Erythroblast (primary cell): ENCODE measurements around the gene ACVR1C.

Experiments
- GATA1 ChIP-seq: IDR thresholded peaks from 2 replicates; pipeline ENCODE4 v1.6.1; 2011; ENCODE audit warnings: low read depth, mild to moderate bottlenecking, control low read depth, low read length, moderate library complexity
- POLR2A ChIP-seq: IDR thresholded peaks from 2 replicates; pipeline ENCODE4 v1.6.1; 2011; ENCODE audit warnings: mild to moderate bottlenecking, low read length

DNA sequence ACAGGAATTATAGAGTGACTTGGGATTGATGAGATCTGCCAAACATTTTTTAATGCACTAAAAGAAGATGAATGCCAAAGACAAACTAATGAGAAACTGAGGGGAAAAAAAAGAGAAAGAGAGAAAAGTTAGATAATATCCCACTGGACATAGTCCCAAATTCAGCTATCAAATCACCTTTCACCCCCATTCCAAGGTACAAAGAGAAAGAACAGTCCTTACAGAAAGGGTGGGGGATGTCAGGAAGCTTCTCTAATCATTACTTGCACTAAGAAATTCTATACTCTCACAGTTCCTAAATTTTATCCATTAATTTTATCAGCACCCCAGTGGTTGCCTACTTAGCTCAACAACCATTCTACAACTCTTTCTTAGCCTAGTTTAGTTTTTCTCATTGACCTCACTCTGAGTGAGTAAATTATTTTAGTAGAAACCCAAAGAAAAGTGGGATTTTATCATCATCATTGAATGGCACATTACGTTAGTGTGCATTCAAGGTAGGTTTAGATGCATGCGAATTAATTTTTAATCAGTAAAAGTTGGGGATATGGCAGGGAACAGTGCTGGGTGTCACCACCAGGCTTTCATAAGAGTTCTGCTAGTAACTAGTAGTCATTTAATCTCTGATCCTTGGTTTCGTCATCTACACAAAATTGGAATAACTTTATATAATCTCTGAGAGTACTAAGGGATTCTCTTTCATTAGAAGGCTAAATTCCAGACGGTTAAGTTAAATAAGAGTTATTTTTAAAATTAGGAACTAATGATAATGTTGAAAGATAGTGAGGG is 99.5 kb downstream of the ACVR1C start:
- no peak for TF ChIP-seq POLR2A
- no peak for TF ChIP-seq GATA1
